ENCODE measurements around the gene SH3RF3. TPM values are rescaled to one million over a fixed set of nuclear protein-coding genes. Genes with fewer than 3 reads are reported as not detected.

The SH3RF3 gene
- total RNA-seq, 1 donor from 2014 or later = 7.9 TPM

GRCh38 chr2:109344270-109344805 lies 215.3 kb downstream of the SH3RF3 start:
- Histone ChIP-seq H3K27me3 (ENCODE audit: low read depth) (no peaks in the 10 kb centered on the region), H3K36me3 (no peaks in the 10 kb centered on the region), H3K4me3 (no peak overlapping the region), H3K9me3 (replicated peaks) (no peaks in the 10 kb centered on the region), H3K27ac (replicated peaks) (no peak overlapping the region), H3K4me1 (peaks cover 23% of the 10 kb centered on the region)
- no peak for DNase-seq
- intact Hi-C loops (cut with micrococcal nuclease) = no loop called here
- TF ChIP-seq CTCF (IDR thresholded peaks at IDR 0.05; ENCODE audit: borderline replicate concordance) = no peak

GRCh38 chr2:109345091-109345490 lies 216.1 kb downstream of the SH3RF3 start:
- no peak for DNase-seq

GRCh38 chr2:109345653-109346480 lies 216.9 kb downstream of the SH3RF3 start:
- H3K4me1 ChIP-seq = peaks cover 31% of the 10 kb centered on the region
- H3K4me3 ChIP-seq = no peak overlapping the region
- no peak for DNase-seq
- no peak overlapping the region for H3K27ac ChIP-seq (replicated peaks)
- TF ChIP-seq CTCF (IDR thresholded peaks at IDR 0.05; ENCODE audit: borderline replicate concordance) = no peak
- intact Hi-C loops (cut with micrococcal nuclease) = no loop called here
- no peaks in the 10 kb centered on the region for H3K9me3 ChIP-seq (replicated peaks)
- H3K27me3 ChIP-seq (ENCODE audit: low read depth) = no peaks in the 10 kb centered on the region
- H3K36me3 ChIP-seq = no peaks in the 10 kb centered on the region

More at GRCh38 chr2:109345091-109345490, 216.1 kb downstream of the SH3RF3 start:
- Histone ChIP-seq H3K27ac (replicated peaks) (no peak overlapping the region), H3K4me3 (no peak overlapping the region), H3K27me3 (ENCODE audit: low read depth) (no peaks in the 10 kb centered on the region), H3K36me3 (no peaks in the 10 kb centered on the region), H3K9me3 (replicated peaks) (no peaks in the 10 kb centered on the region), H3K4me1 (peaks cover 23% of the 10 kb centered on the region)
- no peak for TF ChIP-seq CTCF (IDR thresholded peaks at IDR 0.05; ENCODE audit: borderline replicate concordance)
- intact Hi-C loops (cut with micrococcal nuclease) = no loop called here

- intact Hi-C loops (cut with micrococcal nuclease) = no loop called here
- TF ChIP-seq CTCF (IDR thresholded peaks at IDR 0.05; ENCODE audit: borderline replicate concordance) = no peak
- H3K4me3 ChIP-seq = no peak overlapping the region
- H3K27me3 ChIP-seq (ENCODE audit: low read depth) = no peaks in the 10 kb centered on the region
- no peak for DNase-seq
- peaks cover 39% of the 10 kb centered on the region for H3K4me1 ChIP-seq
- H3K27ac ChIP-seq (replicated peaks) = no peak overlapping the region
- H3K36me3 ChIP-seq = no peaks in the 10 kb centered on the region
- H3K9me3 ChIP-seq (replicated peaks) = no peaks in the 10 kb centered on the region
Observed at GRCh38 chr2:109346601-109347228, 217.7 kb downstream of the SH3RF3 start.

- intact Hi-C loops (cut with micrococcal nuclease) = no loop called here
- Histone ChIP-seq H3K36me3 (no peaks in the 10 kb centered on the region), H3K27me3 (ENCODE audit: low read depth) (no peaks in the 10 kb centered on the region), H3K27ac (replicated peaks) (no peak overlapping the region), H3K4me3 (no peak overlapping the region), H3K4me1 (peaks cover 49% of the 10 kb centered on the region), H3K9me3 (replicated peaks) (no peaks in the 10 kb centered on the region)
- TF ChIP-seq CTCF (IDR thresholded peaks at IDR 0.05; ENCODE audit: borderline replicate concordance) = no peak
- no peak for DNase-seq
Observed at GRCh38 chr2:109347626-109348025, 218.6 kb downstream of the SH3RF3 start.

Measured in left ventricle myocardium inferior (tissue), 1 donor.